OCI-LY3 (cell line): ENCODE results near the gene USP31.

Source experiments
- H2AFZ ChIP-seq: fragments of 200-600, 300-600 bp; shearing (Covaris generic); 2 replicates; pipeline ENCODE4 v1.6.0; 2014; ENCODE audit warnings: antibody characterized with exemption, low read depth, low read length
- H3K27ac ChIP-seq: fragments of 200-600, 300-600 bp; sonication (generic); 2 replicates; pipeline ENCODE4 v1.5.1; 2014; ENCODE audit warnings: mild to moderate bottlenecking, low read length, moderate library complexity, mixed read lengths
- H3K27me3 ChIP-seq: fragments of 200-600, 300-600 bp; sonication (generic); 2 replicates; pipeline ENCODE4 v1.6.1; 2014; ENCODE audit warnings: low read depth, low read length, mixed read lengths
- H3K36me3 ChIP-seq: fragments of 200-600, 300-600 bp; sonication (generic); replicated peaks from 2 replicates; pipeline ENCODE3; 2014; ENCODE audit warnings: low read depth, low read length, mixed read lengths
- H3K4me1 ChIP-seq: fragments of 300-600, 200-600 bp; sonication (generic); 2 replicates; pipeline ENCODE4 v1.6.1; 2014; ENCODE audit warnings: low read length, mixed read lengths
- H3K4me2 ChIP-seq: fragments of 200-600, 300-600 bp; sonication (generic); 2 replicates; pipeline ENCODE4 v1.6.1; 2014; ENCODE audit warnings: low read length, mixed read lengths
- H3K4me3 ChIP-seq: fragments of 300-600, 200-600 bp; sonication (generic); 2 replicates; pipeline ENCODE4 v1.5.1; 2014; ENCODE audit warnings: antibody characterized with exemption, mild to moderate bottlenecking, low read length, moderate library complexity
- H3K79me2 ChIP-seq: fragments of 300-600, 200-600 bp; shearing (Covaris generic); 2 replicates; pipeline ENCODE4 v1.6.1; 2014; ENCODE audit warnings: mild to moderate bottlenecking, low read length, mixed read lengths
- H3K9ac ChIP-seq: fragments of 300-600, 200-600 bp; shearing (Covaris generic); 2 replicates; pipeline ENCODE4 v1.6.0; 2014; ENCODE audit warnings: mild to moderate bottlenecking, low read length, moderate library complexity
- H3K9me3 ChIP-seq: fragments of 200-600, 300-600 bp; shearing (Covaris generic); 2 replicates; pipeline ENCODE4 v1.6.1; 2014; ENCODE audit warnings: low read length, mixed read lengths; ENCODE audit not compliant: insufficient read depth
- H4K20me1 ChIP-seq: fragments of 200-600, 300-600 bp; sonication (generic); 2 replicates; pipeline ENCODE4 v1.6.1; 2016; ENCODE audit warnings: low read length, mixed read lengths; ENCODE audit not compliant: insufficient read depth
- EZH2phosphoT487 ChIP-seq: fragments of 200-600 bp; shearing (Covaris generic); IDR thresholded peaks from 2 replicates; pipeline ENCODE4 v1.6.1; 2018; ENCODE audit warnings: antibody characterized with exemption, mixed run types, low read depth
- TF ChIP-seq, protein P1 (sequence below): fragments of 200-600, 300-600 bp; sonication (generic); IDR thresholded peaks from 2 replicates; pipeline ENCODE4 v1.5.1; 2014; ENCODE audit warnings: antibody characterized with exemption, low read length, low read depth

The USP31 gene

DNA sequence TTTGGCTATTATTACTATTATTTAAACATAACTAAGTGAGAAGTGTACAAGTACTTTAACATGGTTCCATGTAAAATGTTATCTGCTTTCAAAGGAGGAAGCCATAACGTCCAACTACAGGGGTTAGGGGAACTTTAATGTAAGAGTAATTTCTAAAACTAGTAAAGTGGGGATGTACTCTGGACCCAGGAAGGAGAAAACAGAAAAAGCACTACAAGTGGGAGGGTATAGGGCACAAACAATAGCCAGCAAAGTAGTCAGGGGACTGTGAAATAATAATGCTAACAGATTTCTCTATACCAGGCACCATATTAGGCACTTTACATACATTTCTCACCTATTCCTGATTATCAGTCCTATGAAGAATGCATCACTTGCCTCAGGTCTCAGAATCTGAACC is 19.6 kb downstream of the USP31 start:
- Histone ChIP-seq H3K36me3 (no peaks in the 10 kb centered on the region), H3K4me2 (no peak overlapping the region), H3K27me3 (no peaks in the 10 kb centered on the region), H3K4me1 (no peaks in the 10 kb centered on the region), H3K9ac (no peak overlapping the region), H2AFZ (no peak overlapping the region), H3K79me2 (peaks cover 62% of the 10 kb centered on the region), H3K9me3 (no peaks in the 10 kb centered on the region), H4K20me1 (0 out of 2 replicates have a peak, but pooled peaks cover 4% of the 10 kb centered on the region), H3K27ac (no peak overlapping the region), H3K4me3 (no peak overlapping the region)
- TF ChIP-seq, protein P1, sequence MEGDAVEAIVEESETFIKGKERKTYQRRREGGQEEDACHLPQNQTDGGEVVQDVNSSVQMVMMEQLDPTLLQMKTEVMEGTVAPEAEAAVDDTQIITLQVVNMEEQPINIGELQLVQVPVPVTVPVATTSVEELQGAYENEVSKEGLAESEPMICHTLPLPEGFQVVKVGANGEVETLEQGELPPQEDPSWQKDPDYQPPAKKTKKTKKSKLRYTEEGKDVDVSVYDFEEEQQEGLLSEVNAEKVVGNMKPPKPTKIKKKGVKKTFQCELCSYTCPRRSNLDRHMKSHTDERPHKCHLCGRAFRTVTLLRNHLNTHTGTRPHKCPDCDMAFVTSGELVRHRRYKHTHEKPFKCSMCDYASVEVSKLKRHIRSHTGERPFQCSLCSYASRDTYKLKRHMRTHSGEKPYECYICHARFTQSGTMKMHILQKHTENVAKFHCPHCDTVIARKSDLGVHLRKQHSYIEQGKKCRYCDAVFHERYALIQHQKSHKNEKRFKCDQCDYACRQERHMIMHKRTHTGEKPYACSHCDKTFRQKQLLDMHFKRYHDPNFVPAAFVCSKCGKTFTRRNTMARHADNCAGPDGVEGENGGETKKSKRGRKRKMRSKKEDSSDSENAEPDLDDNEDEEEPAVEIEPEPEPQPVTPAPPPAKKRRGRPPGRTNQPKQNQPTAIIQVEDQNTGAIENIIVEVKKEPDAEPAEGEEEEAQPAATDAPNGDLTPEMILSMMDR, result no peak
- no peak for TF ChIP-seq EZH2phosphoT487

DNA sequence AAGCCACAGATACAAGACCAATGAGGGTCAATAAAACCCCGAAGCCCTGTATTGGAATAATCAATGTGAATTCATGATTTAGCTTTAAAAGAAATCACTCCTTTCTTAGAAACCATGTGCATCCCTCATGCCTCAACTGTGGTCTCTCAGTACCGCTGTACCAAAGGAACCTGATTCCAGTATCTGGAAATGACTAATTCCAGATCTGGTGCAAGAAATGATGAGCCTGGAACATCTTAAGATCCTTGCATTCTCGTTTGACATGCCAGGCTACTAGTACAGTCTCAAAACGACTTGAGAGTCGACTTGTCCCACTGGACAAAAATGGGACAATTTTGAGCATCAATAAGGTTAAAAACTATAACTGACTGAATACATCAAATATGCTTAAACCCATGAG is 21.2 kb downstream of the USP31 start:
- Histone ChIP-seq H3K27me3 (no peaks in the 10 kb centered on the region), H3K27ac (no peak overlapping the region), H3K36me3 (no peaks in the 10 kb centered on the region), H4K20me1 (0 out of 2 replicates have a peak, but pooled peaks cover 4% of the 10 kb centered on the region), H3K9me3 (no peaks in the 10 kb centered on the region), H3K4me3 (no peak overlapping the region), H2AFZ (no peak overlapping the region), H3K4me1 (no peaks in the 10 kb centered on the region), H3K4me2 (no peak overlapping the region), H3K79me2 (peaks cover 59% of the 10 kb centered on the region), H3K9ac (no peak overlapping the region)
- TF ChIP-seq EZH2phosphoT487, result no peak
- TF ChIP-seq, protein P1, result no peak

DNA sequence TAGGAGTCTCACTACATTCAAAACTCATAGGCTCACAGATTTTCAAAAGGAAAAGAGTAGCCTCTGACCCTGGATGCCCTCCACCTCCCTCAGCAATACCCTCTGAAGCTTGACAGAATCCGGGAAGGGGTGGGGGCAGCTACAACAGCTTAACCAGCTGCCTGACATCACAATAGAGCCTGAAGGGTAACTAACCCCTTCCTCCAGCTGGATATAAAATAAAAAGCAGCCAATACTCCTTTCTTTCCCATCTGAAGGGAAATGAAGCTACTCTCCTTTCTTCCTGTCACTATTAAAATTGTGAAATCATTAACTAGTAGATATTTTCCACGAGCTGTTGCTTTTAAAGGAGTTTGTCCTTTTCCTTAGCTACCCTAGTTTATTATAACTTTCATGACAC is 24.0 kb downstream of the USP31 start:
- Histone ChIP-seq H3K79me2 (peaks cover 56% of the 10 kb centered on the region), H3K9ac (no peak overlapping the region), H4K20me1 (0 out of 2 replicates have a peak, but pooled peaks cover 5% of the 10 kb centered on the region), H3K9me3 (no peaks in the 10 kb centered on the region), H3K4me1 (no peaks in the 10 kb centered on the region), H3K4me3 (no peak overlapping the region), H3K27ac (no peak overlapping the region), H3K27me3 (no peaks in the 10 kb centered on the region), H2AFZ (no peak overlapping the region), H3K4me2 (no peak overlapping the region), H3K36me3 (no peaks in the 10 kb centered on the region)
- TF ChIP-seq, protein P1, result no peak
- TF ChIP-seq EZH2phosphoT487, result no peak

DNA sequence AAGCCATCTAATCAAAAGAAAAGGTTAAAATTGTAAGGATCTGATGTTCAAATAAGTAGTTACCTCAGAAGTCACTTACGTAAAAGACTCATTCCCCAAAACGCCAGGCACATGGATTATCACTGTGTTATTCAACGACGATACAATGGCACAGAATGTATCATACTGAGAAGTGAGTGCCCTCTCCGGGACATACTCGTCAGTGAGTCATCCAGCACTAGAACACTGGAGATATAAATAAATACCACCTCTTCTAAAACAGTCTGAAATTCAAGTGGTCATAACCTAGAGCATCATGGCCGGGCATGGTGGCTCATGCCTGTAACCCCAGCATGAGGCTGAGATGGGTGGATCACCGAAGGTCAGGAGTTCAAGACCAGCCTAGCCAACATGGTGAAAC is 24.9 kb downstream of the USP31 start:
- Histone ChIP-seq H3K4me1 (no peaks in the 10 kb centered on the region), H3K4me3 (no peak overlapping the region), H4K20me1 (0 out of 2 replicates have a peak, but pooled peaks cover 5% of the 10 kb centered on the region), H3K9me3 (no peaks in the 10 kb centered on the region), H3K4me2 (no peak overlapping the region), H3K79me2 (peaks cover 61% of the 10 kb centered on the region), H3K9ac (no peak overlapping the region), H3K36me3 (no peaks in the 10 kb centered on the region), H2AFZ (no peak overlapping the region), H3K27ac (no peak overlapping the region), H3K27me3 (no peaks in the 10 kb centered on the region)
- no peak for TF ChIP-seq EZH2phosphoT487
- TF ChIP-seq, protein P1, result no peak
